Raji (cell line): ENCODE measurements around the gene P4HA2.

ENCODE experiments used
- POLR2A ChIP-seq: IDR thresholded peaks from 2 replicates; pipeline ENCODE4 v1.6.1; 2011; ENCODE audit warnings: low read depth, low read length, control low read depth; ENCODE audit not compliant: insufficient read depth

The P4HA2 gene

DNA sequence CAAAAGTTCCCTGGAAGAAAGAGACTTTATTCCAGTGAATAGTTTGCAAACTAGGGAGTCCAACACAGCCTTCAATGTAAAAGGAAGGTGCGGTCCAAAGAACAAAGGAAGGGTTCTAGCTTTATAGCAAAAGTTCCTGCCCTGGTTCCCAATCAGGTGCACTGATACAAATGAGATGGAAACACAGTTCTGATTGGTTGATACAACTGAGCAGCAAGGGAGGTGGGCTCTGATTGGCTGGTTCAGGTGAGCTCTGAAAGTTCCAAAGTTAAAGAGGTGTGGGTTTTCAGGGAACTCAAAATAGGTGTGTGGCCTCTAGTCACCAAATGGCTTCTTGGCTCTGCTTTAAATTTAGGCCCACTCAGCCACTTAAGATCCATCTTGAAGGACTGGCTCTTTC, 43.1 kb downstream of the P4HA2 start:
- no peak for TF ChIP-seq POLR2A

DNA sequence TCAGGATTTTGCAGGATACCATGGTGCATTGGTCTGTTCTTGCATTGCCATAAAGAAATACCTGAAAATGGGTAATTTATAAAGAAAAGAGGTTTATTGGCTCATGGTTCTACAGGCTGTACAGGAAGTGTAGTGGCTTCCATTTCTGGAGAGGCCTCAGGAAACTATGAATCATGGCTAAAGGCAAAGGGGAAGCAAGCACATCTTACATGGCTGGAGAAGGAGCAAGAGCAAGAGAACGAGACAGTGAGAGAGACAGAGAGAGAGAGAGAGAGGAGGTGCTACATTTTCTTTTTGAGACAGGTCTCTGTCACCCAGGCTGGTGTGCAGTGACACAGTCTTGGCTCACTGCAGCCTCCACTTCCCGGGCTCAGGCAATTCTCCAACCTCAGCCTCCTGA, 43.9 kb downstream of the P4HA2 start:
- no peak for TF ChIP-seq POLR2A

DNA sequence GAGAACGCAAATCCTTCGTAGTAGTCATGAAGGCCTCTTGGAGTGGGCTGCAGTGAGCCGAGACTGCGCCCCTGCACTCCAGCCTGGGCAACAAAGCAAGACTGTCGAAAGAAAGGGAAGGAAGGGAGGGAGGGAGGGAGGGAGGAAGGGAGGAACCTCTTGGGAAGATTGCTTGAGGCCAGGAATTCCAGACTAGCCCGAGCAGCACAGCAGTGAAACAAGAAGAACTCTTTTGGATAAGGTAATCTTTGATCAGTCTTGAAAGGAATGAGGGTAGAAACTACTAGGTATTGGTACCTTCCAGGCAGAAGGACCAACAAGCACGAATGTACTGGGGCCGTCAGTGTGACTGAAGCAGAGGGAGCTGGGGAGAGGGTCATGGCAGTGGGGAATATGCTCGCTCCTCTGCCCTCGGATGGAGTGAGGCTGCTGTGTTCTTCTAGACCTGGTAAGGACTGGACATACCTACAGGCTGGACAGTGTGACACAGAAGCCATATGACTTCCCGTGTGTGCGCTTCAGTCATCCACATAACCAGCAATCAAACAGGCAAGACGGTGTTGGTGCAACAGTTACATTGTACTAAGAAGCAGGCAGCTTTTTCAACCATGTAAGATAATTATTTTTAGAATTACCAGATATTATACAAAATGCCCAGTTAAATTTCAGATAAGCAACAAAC, 45.2 kb downstream of the P4HA2 start:
- no peak for TF ChIP-seq POLR2A

DNA sequence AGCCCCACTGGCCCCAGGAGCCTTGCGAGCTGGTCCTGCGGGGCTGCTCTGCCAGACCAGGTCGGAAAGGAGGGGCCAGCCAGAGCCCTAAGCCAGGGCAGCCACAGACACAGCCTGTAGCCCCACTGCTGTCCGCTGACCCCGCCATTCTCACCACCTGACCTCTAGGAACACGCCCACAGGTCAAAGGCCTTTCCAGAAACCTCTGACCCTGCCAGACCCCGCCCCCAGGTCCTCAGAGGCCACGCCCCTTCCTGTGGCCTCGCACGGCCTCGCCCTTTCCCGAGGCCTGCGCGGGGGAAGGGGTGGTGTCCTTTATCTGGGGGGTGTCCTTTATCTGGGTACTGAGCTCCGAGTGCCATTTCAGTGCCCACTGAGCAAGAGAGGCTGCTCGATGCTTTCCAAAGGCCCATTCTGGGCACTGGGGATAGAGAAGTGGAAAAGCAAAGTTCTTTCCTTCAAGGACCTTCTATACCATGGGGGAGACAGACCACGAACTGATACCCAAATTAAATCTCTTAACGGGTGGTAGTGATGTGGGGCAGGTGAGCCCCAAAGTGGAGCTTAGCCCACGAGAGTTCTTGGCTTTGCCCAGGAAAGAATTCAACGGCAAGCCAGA, 46.5 kb downstream of the P4HA2 start:
- no peak for TF ChIP-seq POLR2A

DNA sequence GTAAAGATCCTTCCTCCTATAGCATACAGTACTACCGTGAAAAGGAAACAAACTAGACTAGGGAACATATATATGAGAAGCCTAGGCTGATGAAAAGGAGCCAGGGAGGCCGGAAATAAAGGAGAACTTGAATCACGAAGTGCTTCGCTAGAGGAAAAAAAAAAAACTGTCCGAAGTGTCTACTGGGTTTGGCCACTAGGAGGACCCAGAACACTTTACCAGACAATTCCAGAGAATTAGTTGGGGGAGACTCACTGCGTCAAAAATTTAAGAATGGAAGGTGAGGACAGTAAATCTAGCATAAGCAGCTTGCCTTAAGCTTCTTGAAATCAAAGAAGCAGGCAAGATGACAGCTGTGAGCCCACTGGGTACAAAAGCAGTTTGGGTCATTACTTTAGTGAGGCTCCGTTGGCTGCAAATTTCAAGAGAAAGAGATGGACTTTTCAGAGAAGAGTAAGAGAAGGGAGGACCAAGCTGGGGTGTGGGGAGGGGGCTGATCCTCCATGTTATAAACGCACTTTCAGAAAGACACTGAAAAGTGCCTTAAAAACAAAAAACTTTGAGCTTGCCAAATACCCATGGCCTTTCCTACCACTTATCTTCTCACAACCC, 47.4 kb downstream of the P4HA2 start:
- TF ChIP-seq POLR2A: no peak

DNA sequence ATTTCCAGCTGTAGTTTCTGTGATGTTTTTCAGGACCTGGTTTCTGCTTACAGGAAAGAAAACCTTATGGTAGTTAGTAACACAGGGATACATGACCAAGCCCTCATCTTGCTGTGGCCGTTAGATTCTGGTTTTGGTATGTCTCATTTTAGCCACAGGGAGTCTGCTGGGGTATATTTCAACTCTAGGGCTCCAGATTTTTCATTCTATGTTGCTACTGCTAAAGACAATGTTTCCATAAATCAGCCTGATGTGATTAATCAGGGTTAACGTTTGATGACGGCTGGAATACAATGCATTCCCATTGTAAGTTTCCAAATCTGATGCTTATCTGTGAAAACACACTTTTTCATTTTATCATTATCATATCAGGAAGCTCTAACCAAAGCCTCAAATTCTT, 48.2 kb downstream of the P4HA2 start:
- no peak for TF ChIP-seq POLR2A

DNA sequence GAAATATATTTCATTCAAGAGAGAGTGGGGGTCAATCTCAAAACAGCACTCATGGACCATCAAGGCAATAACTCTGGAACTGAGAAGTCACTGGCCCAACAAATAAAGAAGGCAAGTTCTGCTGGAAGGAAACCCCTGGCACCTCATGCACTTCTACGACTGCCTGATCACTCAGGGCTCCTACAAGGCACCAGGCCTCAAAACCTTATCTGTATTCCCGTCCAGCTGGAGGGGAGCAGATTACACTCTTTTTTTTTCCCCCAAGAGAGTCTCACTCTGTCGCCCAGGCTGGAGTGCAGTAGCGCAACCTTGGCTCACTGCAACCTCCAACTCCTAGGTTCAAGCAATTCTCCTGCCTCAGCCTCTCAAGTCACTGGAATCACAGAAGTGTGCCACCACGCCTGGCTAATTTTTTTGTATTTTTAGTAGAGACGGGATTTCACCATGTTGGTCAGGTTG, 49.9 kb downstream of the P4HA2 start:
- TF ChIP-seq POLR2A: no peak

DNA sequence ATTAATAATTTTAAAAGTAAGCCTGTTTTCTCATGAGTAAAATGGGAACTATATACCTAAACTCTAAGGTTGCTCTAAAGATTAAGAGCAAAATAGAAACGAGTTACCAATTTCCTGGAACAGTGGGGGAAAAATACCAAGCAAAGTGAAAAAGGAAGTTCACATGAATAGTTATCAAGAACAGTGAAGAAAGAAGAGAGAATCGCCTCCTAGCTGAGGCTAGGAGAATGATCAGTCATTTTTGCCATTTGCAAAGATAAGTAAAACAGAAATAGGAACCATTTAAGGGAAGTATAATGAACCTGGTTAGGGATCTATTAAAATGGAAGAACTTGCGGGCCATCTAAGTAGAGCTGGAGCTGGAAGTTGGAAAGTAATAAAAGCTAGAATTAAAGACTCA, 50.7 kb downstream of the P4HA2 start:
- TF ChIP-seq POLR2A: no peak

DNA sequence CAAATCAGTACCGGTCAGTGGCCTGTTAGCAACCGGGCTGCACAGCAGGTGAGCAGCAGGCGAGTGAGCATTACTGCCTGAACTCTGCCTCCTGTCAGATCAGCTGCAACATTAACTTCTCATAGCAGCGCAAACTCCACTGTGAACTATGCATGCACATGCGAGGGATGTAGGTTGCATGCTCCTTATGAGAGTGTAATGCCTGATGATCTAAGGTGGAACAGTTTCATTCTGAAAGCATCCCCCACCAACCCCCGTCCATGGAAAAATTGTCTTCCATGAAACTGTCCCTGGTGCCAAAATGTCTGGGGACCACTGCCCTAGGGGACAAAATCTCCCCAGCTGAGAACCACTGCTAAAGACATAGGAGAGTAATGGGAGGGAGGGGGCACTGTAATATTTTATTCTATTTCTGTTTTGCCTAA, 51.1 kb downstream of the P4HA2 start:
- TF ChIP-seq POLR2A: no peak

DNA sequence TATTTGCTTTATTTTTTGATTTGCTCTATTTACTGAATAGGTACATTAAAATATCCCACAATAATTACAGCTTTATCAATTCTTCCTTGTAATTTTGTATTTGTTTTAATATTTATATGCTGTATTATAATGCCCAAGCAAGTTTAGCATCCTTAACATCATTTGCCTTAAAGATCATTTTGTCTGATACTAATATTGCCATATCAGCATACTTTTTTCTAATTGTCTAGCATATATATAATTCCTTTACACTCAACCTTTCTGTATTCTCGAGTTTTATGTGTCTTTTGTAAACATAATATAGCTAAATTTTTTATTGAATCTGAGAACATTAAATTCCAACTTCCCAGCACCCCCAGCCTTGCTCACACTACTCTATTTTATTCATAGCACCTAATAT, 64.7 kb downstream of the P4HA2 start:
- TF ChIP-seq POLR2A: no peak

DNA sequence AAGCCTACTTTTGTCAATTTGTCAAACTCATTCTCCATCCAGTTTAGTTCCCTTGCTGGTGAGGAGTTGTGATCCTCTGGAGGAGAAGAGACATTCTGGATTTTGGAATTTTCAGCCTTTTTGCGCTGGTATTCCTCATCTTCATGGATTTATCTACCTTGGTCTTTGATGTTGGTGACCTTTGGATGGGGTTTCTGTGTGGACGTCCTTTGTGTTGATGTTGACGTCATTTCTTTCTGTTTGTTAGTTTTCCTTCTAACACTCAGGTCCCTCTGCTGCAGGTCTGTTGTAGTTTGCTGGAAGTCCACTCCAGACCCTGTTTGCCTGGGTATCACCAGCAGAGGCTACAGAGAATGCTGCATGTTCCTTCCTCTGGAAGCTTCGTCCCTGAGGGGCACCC, 71.2 kb downstream of the P4HA2 start:
- no peak for TF ChIP-seq POLR2A

DNA sequence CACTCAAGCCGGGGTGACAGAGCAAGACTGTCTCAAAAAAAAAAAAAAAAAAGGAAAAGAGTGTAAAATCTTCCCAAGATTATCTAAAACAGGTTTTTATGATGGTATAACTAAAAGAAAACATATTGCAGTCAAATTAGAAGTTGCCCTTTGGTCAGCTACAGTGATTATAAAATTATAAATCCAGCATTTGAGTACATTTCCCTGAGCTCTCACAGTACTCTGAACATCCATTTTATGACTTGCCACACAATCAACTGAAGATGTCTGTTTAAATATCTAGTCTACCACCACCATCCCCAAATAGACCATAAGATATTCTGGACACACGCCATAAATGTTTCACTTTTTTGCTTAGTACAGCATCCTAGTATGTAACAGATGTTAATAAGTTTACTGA, 77.1 kb downstream of the P4HA2 start:
- TF ChIP-seq POLR2A: no peak

DNA sequence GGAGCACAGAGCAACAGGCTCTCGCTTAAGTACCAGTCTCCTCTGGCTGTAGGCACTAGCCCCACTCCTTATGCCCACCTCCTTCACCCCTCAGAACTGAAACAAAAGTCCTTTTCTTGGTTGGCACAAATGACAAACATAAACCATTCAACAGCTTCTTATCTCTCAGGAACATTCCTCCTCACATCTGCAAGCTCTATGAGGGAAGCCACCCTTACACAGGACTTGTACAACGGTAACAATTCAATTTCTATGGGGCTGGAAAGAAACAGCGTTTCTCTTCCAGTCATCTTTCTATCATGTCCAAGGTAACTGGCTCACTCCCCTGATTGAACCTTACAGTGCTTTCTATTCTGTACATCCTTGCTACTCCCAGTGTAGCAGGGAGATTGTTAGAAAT, 80.0 kb downstream of the P4HA2 start:
- no peak for TF ChIP-seq POLR2A

DNA sequence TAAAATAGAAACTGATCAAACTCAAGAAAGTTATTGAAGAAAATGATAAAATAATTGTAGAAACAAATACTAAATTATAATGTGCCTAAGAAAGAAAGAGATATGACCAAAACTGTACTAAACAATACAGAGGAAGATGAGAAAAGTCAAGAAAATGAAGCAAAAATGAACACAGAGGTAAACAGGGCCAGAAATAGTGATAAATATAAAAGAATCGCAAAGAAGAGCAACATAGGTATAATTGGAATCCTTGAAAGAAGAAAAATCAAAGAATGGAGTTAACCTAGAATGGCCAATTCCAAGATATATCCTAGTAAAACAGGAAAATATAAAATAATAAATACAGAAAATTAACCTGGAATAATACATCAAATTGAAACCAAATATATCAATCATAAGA, 84.5 kb downstream of the P4HA2 start:
- no peak for TF ChIP-seq POLR2A

DNA sequence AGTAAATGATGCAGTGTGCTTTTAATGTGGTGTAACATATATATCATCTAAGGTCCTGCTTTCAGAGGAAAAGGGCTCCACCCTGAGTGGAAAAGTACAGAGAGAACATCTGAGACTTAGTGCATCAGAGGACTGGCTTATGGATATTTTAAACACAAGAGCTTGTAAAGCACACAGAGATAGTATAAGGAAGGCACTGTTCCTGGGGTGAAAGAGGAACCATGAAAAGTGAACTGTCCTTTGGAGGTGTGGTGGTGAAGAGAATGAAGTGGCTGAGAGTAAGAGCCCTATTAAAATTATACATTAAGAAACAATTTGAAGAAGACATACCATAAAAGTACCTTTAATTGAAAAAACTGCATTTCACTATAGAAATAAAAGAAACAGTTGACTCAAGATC, 85.2 kb downstream of the P4HA2 start:
- no peak for TF ChIP-seq POLR2A
